SKM-1 treated with dmso at 0.1 percent for 144 hours (cell line): ENCODE measurements around the gene DSCAM.

ENCODE experiments used
- DNase-seq: peaks from one replicate; lab custom pipeline; 2025; ENCODE audit not compliant: unreplicated experiment; lab: John Stamatoyannopoulos, UW

DSCAM gene

GRCh38 chr21:40018871-40019475 lies 828.0 kb downstream of the DSCAM start:
- DNase-seq = no peak

GRCh38 chr21:40016667-40017066 lies 830.3 kb downstream of the DSCAM start:
- no peak for DNase-seq

- no peak for DNase-seq
Observed at GRCh38 chr21:40016234-40016633, 830.7 kb downstream of the DSCAM start.

- no peak for DNase-seq
Observed at GRCh38 chr21:40015818-40016217, 831.1 kb downstream of the DSCAM start.

- DNase-seq = no peak
Observed at GRCh38 chr21:40014394-40014793, 832.6 kb downstream of the DSCAM start.

GRCh38 chr21:40013001-40013735 lies 833.8 kb downstream of the DSCAM start:
- DNase-seq = no peak

- no peak for DNase-seq
Observed at GRCh38 chr21:40011371-40011770, 835.6 kb downstream of the DSCAM start.

GRCh38 chr21:40002978-40003377 lies 844.0 kb downstream of the DSCAM start:
- no peak for DNase-seq

GRCh38 chr21:39984286-39984991 lies 862.5 kb downstream of the DSCAM start:
- no peak for DNase-seq

- DNase-seq = no peak
Observed at GRCh38 chr21:39980241-39980820, 866.6 kb downstream of the DSCAM start.

GRCh38 chr21:39979321-39979720 lies 867.6 kb downstream of the DSCAM start:
- DNase-seq = no peak

- DNase-seq = no peak
Observed at GRCh38 chr21:39976800-39977199, 870.2 kb downstream of the DSCAM start.

GRCh38 chr21:39972976-39973770 lies 873.8 kb downstream of the DSCAM start:
- DNase-seq = no peak

- DNase-seq = no peak
Observed at GRCh38 chr21:39972471-39972870, 874.5 kb downstream of the DSCAM start.

- no peak for DNase-seq
Observed at GRCh38 chr21:39971956-39972355, 875.0 kb downstream of the DSCAM start.

GRCh38 chr21:39969691-39970364 lies 877.1 kb downstream of the DSCAM start:
- DNase-seq = no peak

- DNase-seq = no peak
Observed at GRCh38 chr21:39968010-39968409, 878.9 kb downstream of the DSCAM start.

- DNase-seq = no peak
Observed at GRCh38 chr21:39966786-39967185, 880.2 kb downstream of the DSCAM start.

GRCh38 chr21:39965026-39965425 lies 881.9 kb downstream of the DSCAM start:
- DNase-seq = no peak

GRCh38 chr21:39961251-39961650 lies 885.7 kb downstream of the DSCAM start:
- DNase-seq = no peak
